K562 (cell line): Measurements from ENCODE around the gene SLAIN2. TPM values are rescaled to one million over a fixed set of nuclear protein-coding genes. Genes with fewer than 3 reads are reported as not detected.

Experiments
- CBX5 ChIP-seq: IDR thresholded peaks from 2 replicates; pipeline ENCODE4 v1.6.1; 2014; ENCODE audit warnings: low read depth, borderline replicate concordance
- DMBX1 ChIP-seq: fragments of 250-450 bp; sonication (Bioruptor Pico); IDR thresholded peaks from 2 replicates; pipeline ENCODE4 v1.8.0; 2022; ENCODE audit warnings: inconsistent platforms, mild to moderate bottlenecking, moderate library complexity, borderline replicate concordance
- DPF2 ChIP-seq: fragments of 450-650 bp; IDR thresholded peaks from 2 replicates; pipeline ENCODE4 v1.6.1; 2016
- E2F8 ChIP-seq: fragments of 450-650 bp; IDR thresholded peaks from 2 replicates; pipeline ENCODE4 v1.7.1; 2018; ENCODE audit warnings: mild to moderate bottlenecking, low read depth; ENCODE audit not compliant: partially characterized antibody
- ELK3 ChIP-seq: fragments of 450-650 bp; formaldehyde crosslinking; IDR thresholded peaks from 2 replicates; pipeline ENCODE4 v1.4.0; 2020; ENCODE audit warnings: mild to moderate bottlenecking
- FOXM1 ChIP-seq, 2 experiments: fragments of 450-650 bp in 1 of 2; sonication (generic) in 1 of 2; formaldehyde crosslinking in 1 of 2; IDR thresholded peaks; 2 replicates each; pipeline versions ENCODE4 v1.6.1 to v1.9.0; 2017 to 2022; ENCODE audit warnings: low read depth in 2 of 2, mild to moderate bottlenecking in 2 of 2, missing genetic modification reagents in 1 of 2, moderate library complexity in 1 of 2
- GTF2B ChIP-seq: IDR thresholded peaks from 2 replicates; pipeline ENCODE4 v1.6.1; 2011; ENCODE audit not compliant: insufficient read length; ENCODE audit errors: extremely low read depth
- GTF2F1 ChIP-seq: IDR thresholded peaks from 2 replicates; pipeline ENCODE4 v1.6.1; 2011; ENCODE audit warnings: low read depth, low read length, improper control_type of control experiment
- HOMEZ ChIP-seq: fragments of 250-450 bp; sonication (Bioruptor Pico); IDR thresholded peaks from 2 replicates; pipeline ENCODE4 v1.4.0; 2020; ENCODE audit warnings: mild to moderate bottlenecking, moderate library complexity
- KDM1A ChIP-seq, 2 experiments: fragments of 450-650 bp; IDR thresholded peaks; 2 replicates each; pipeline ENCODE4 v1.6.1; 2016; ENCODE audit warnings: mild to moderate bottlenecking in 2 of 2
- MIER1 ChIP-seq: fragments of 450-650 bp; IDR thresholded peaks from 2 replicates; pipeline ENCODE4 v1.6.1; 2016; ENCODE audit warnings: antibody characterized with exemption, mild to moderate bottlenecking, low read depth
- NFRKB ChIP-seq: fragments of 450-650 bp; IDR thresholded peaks from 2 replicates; pipeline ENCODE4 v1.6.1; 2016; ENCODE audit warnings: low read depth
- PHF20 ChIP-seq: fragments of 450-650 bp; IDR thresholded peaks from 2 replicates; pipeline ENCODE4 v1.6.1; 2018; ENCODE audit not compliant: partially characterized antibody
- POLR3A ChIP-seq: IDR thresholded peaks from 2 replicates; pipeline ENCODE4 v1.6.1; 2011; ENCODE audit warnings: borderline replicate concordance, mild to moderate bottlenecking, moderate library complexity; ENCODE audit not compliant: insufficient read length, insufficient read depth; ENCODE audit errors: extremely low read depth
- PURB ChIP-seq: sonication (generic); formaldehyde crosslinking; IDR thresholded peaks from 2 replicates; pipeline ENCODE4 v1.9.0; 2021; ENCODE audit warnings: low read depth, mild to moderate bottlenecking, missing genetic modification reagents
- RNF2 ChIP-seq: sonication (generic); IDR thresholded peaks from 2 replicates; pipeline ENCODE4 v1.6.1; 2016
- SMARCE1 ChIP-seq: fragments of 450-650 bp; IDR thresholded peaks from 2 replicates; pipeline ENCODE4 v1.7.1; 2016; ENCODE audit warnings: mild to moderate bottlenecking
- SPI1 ChIP-seq: IDR thresholded peaks from 2 replicates; pipeline ENCODE4 v1.6.1; 2011; ENCODE audit warnings: low read depth, low read length, control low read depth, borderline replicate concordance
- ZNF277 ChIP-seq: fragments of 250-450 bp; sonication (Bioruptor Pico); IDR thresholded peaks from 2 replicates; pipeline ENCODE4 v1.8.0; 2022; ENCODE audit warnings: inconsistent platforms, mild to moderate bottlenecking, moderate library complexity, borderline replicate concordance
- ZNF75A ChIP-seq: fragments of 450-650 bp; formaldehyde crosslinking; IDR thresholded peaks from 2 replicates; pipeline ENCODE4 v1.4.0; 2020; ENCODE audit warnings: mild to moderate bottlenecking
- ZNF79 ChIP-seq: fragments of 250-450 bp; sonication (Bioruptor Pico); IDR thresholded peaks from 2 replicates; pipeline ENCODE4 v1.4.0; 2020; ENCODE audit warnings: low read depth, mild to moderate bottlenecking, moderate library complexity
- polyA plus RNA-seq, 8 experiments: library from polyadenylated mRNA; depleted of rRNA in 4 of 8; stranded (reverse) in 5 of 8; unstranded in 3 of 8; fragments of >200 nt; fragmentation: Nextera tagmentation in 2 of 8; fragmentation: Illumina TruSeq in 1 of 8; extraction: Ambion mirVana in 2 of 8; extraction: Trizol in 1 of 8; gene quantifications; 2 replicates each; pipeline versions ENCODE4 v1.2.1 to v1.2.3, GENCODE V29; 2011 to 2014; ENCODE audit warnings: inconsistent platforms in 1 of 8, missing spikeins in 1 of 8
- total RNA-seq, 7 experiments: library from RNA; depleted of rRNA in 6 of 7; stranded (reverse); fragments of >200 nt in 6 of 7; fragmentation: Illumina TruSeq in 2 of 7; extraction: Trizol in 2 of 7; gene quantifications; 2 replicates each; pipeline versions ENCODE4 v1.2.1 to v1.2.3, GENCODE V29; 2011 to 2021; ENCODE audit warnings: low replicate concordance in 1 of 7

SLAIN2 gene
- total and polyA plus RNA-seq, 9 of the 15 experiments (the other 6 are each of a cell fraction or from before 2014, with no cell fraction given): 3.5 to 116 (median 35.0) TPM

- TF ChIP-seq GTF2B (no peak), ZNF79 (CRISPR knock-in tag) (no peak), PURB (CRISPR knock-in tag) (no peak), KDM1A (IDR thresholded peaks at IDR 0.05) (peak in 1 of 2 experiments; percentile 26; a peak in 1 of 4 replicates), RNF2 (no peak), POLR3A (no peak), HOMEZ (CRISPR knock-in tag) (no peak), PHF20 (no peak), E2F8 (no peak), GTF2F1 (no peak), ELK3 (CRISPR knock-in tag) (no peak), DMBX1 (no peak), ZNF75A (CRISPR knock-in tag) (no peak), ZNF277 (CRISPR knock-in tag) (no peak), CBX5 (no peak), MIER1 (no peak), NFRKB (peak; percentile 70; the same call in 1 of the 2 replicates), FOXM1 (IDR thresholded peaks at IDR 0.05; ENCODE audit: low read depth) (peak; percentile 83), FOXM1 (CRISPR knock-in tag; IDR thresholded peaks at IDR 0.05; ENCODE audit: low read depth) (no peak), DPF2 (peak; percentile 59), SPI1 (peak; percentile 45; the same call in 1 of the 2 replicates), SMARCE1 (peak; percentile 50; the same call in 1 of the 2 replicates)
Observed at GRCh38 chr4:48340276-48340964, 909 bp upstream of the SLAIN2 start (continued).
